Cardiac fibroblast (primary cell): ENCODE measurements around the gene ZNF14.
"Not testable (repeated sequence)": the region's sequence is repeated elsewhere in the genome, so short reads cannot be mapped to it uniquely, and the experiment has no call there.

Experiments
- DNase-seq, 2 donors: peaks; one replicate each; pipeline versions ENCODE4 v3.0.0 to v3.0.0-alpha.2; 2010; ENCODE audit warnings: low read depth in 2 of 2
- H3K4me3 ChIP-seq, 2 donors: replicated peaks in 1 of 2; 1 replicate in 1 of 2; 2 replicates in 1 of 2; pipeline ENCODE4 v1.5.1; 2011; ENCODE audit warnings: low read depth in 2 of 2, low read length in 2 of 2, mild to moderate bottlenecking in 2 of 2, moderate library complexity in 1 of 2
- TF ChIP-seq, protein P1 (sequence below): IDR thresholded peaks from one replicate; pipeline ENCODE4 v1.5.1; 2011; ENCODE audit warnings: low read depth, mild to moderate bottlenecking, low read length, inconsistent platforms

ZNF14 gene

DNA sequence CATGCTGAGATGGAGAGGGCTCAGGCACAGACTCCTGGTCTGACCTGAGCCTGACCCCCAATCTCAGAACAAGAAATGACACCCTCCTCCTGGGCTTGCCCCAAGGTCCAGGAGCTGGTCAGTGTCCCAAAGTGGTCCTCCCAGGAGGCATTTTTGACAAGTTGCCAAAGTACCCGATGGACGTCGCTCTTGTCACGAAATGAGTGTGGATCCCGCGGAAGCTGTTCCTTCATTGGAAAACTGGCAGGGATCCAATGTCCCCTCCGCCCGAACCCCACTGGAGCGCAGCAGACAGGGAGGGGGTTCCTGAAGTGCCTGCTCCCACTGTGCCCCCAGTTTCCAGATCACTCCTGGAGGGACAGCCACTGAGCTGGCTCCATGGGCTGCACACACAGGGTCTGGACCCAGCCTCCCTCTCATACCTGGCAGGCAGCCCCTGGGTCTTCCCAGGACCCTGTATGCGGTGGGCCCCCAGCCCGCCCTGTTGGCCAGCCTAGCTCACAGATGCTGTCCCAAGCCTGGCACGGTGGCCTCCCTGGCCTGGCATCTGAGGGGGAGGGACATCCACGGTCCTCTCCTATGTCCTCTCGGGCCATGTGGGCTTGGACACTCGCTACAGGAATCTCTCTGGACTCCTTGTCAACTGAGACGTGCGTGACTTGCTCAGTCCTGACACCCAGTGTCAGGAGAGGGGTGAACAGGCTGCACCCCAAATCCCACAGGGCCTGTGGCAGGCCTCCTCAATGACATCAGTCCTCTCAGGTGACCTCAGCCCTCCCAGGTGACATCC is 12.8 kb upstream of the ZNF14 start:
- TF ChIP-seq, protein P1, sequence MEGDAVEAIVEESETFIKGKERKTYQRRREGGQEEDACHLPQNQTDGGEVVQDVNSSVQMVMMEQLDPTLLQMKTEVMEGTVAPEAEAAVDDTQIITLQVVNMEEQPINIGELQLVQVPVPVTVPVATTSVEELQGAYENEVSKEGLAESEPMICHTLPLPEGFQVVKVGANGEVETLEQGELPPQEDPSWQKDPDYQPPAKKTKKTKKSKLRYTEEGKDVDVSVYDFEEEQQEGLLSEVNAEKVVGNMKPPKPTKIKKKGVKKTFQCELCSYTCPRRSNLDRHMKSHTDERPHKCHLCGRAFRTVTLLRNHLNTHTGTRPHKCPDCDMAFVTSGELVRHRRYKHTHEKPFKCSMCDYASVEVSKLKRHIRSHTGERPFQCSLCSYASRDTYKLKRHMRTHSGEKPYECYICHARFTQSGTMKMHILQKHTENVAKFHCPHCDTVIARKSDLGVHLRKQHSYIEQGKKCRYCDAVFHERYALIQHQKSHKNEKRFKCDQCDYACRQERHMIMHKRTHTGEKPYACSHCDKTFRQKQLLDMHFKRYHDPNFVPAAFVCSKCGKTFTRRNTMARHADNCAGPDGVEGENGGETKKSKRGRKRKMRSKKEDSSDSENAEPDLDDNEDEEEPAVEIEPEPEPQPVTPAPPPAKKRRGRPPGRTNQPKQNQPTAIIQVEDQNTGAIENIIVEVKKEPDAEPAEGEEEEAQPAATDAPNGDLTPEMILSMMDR = no peak
- no peak for DNase-seq
- H3K4me3 ChIP-seq = no peak overlapping the region

DNA sequence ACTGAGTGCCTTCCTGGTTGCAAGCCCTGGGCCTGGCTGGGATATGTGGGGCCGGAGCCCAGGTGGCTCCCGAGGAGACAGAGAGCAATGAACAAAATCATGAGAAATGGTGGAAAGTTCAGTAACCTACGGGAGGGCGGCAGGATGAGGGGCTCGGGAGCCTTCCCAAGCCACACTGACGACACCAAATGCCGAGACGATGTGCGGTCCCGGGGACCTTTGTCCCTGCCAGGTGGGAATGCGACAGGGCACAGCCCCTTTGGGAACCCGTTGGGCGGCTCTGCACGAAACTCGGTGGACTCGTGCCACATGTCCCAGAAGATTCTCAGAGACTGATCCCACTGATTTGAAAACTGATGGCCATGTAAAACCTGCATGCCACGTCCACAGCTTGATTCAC is 11.7 kb upstream of the ZNF14 start:
- H3K4me3 ChIP-seq = no peak overlapping the region
- DNase-seq = no peak
- TF ChIP-seq, protein P1 = no peak

- not testable (repeated sequence) for H3K4me3 ChIP-seq, DNase-seq
Observed at GRCh38 chr19:19743921-19744320, 11.0 kb upstream of the ZNF14 start.

- H3K4me3 ChIP-seq = no peak overlapping the region
- TF ChIP-seq, protein P1 = no peak
- no peak for DNase-seq
Observed at GRCh38 chr19:19743176-19743575, 10.3 kb upstream of the ZNF14 start.

GRCh38 chr19:19742773-19743172 is 9.9 kb upstream of the ZNF14 start:
- TF ChIP-seq, protein P1 = no peak

GRCh38 chr19:19741184-19741583 is 8.3 kb upstream of the ZNF14 start:
- DNase-seq = no peak
- TF ChIP-seq, protein P1 = no peak
- no peak overlapping the region for H3K4me3 ChIP-seq

More at GRCh38 chr19:19742773-19743172, 9.9 kb upstream of the ZNF14 start:
- no peak for DNase-seq
- no peak overlapping the region for H3K4me3 ChIP-seq

DNA sequence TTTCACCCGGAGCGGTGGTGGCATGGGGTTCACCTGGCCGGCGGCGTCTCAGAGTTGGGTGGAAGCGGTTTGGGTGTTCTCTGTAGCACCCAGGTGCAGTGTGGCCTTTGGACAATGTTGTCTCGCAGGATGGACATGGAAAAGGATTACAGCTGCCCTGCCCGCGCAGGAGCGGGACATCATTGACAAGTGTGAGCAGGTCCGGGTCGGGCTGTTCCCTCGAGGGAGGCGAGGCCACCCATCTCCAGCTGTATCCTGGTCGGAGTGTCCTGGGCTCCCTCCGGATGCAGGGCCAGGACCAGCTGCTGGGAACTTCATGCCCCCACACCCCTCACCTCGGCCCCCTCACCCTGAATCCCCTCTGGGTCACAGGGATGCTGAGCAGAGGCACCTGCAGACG is 7.8 kb upstream of the ZNF14 start:
- DNase-seq = no peak
- H3K4me3 ChIP-seq = no peak overlapping the region
- TF ChIP-seq, protein P1 = no peak
